HS-27A (cell line): ENCODE measurements around the gene INPPL1.

Experiments used
- DNase-seq: peaks from one replicate; pipeline ENCODE4 v3.0.0-alpha.2; 2012; ENCODE audit warnings: low read depth, missing footprints

INPPL1 gene

DNA sequence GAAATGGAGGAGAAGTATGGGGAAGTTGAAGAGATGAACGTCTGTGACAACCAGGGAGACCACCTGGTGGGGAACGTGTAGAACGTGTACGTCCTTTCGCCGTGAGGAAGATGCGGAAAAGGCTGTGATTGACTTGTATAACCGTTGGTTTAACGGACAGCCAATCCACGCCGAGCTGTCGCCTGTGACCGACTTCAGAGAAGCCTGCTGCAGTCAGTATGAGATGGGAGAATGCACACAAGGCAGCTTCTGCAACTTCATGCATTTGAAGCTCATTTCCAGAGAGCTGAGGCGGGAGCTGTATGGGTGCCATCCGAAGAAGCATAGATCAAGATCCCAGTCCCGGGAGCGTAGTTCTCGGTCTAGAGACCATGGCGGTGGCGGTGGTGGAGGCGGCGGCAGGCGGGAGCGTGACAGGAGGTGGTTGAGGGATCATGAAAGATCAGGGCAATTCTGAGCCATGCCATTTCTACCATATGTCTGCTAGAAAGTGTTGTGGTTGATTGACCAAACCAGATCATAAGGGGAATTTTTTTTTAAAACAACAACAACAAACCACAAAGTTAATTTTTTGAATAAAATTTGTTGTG is 56.3 kb downstream of the INPPL1 start:
- no peak for DNase-seq

- DNase-seq: no peak
These were observed 59.4 kb downstream of the INPPL1 start for GRCh38 chr11:72283947-72284346.

DNA sequence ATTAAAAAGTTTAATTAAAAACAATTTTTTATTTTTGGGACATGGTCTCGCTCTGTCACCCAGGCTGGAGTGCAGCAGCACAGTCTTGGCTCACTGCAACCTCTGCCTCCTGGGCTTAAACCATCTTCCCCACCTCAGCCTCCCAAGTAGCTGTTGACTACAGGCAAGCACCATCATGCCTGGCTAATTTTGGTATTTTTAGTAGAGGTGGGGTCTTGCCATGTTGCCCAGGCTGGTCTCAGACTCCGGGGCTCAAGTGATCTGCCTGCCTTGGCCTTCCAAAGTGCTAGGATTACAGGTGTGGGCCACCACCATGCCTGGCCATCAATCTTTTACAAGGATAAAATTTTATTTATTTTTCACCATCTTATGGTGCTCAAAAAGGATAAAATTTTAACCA is 62.7 kb downstream of the INPPL1 start:
- no peak for DNase-seq
